HG03571 (cell line): ENCODE results near the gene SLC12A9.
"Not testable (repeated sequence)": the region's sequence is repeated elsewhere in the genome, so short reads cannot be mapped to it uniquely, and the experiment has no call there.

Experiments used
- ATAC-seq: cut with Tn5 transposase; IDR thresholded peaks from one replicate; pipeline ENCODE4 v1.9.1; 2021; ENCODE audit not compliant: unreplicated experiment

The SLC12A9 gene

GRCh38 chr7:100894860-100895700, 42.6 kb downstream of the SLC12A9 start:
- ATAC-seq, result no peak

- no peak for ATAC-seq
Measured at GRCh38 chr7:100895701-100895955, 43.1 kb downstream of the SLC12A9 start, which contains the start of gene ACHE. Gene ACHE, minus strand, starts transcription at chr7:100895888. Its CDS starts 1,656 bp downstream, at chr7:100894232.

- no peak for ATAC-seq
Measured at GRCh38 chr7:100895956-100896731, 43.6 kb downstream of the SLC12A9 start.

DNA sequence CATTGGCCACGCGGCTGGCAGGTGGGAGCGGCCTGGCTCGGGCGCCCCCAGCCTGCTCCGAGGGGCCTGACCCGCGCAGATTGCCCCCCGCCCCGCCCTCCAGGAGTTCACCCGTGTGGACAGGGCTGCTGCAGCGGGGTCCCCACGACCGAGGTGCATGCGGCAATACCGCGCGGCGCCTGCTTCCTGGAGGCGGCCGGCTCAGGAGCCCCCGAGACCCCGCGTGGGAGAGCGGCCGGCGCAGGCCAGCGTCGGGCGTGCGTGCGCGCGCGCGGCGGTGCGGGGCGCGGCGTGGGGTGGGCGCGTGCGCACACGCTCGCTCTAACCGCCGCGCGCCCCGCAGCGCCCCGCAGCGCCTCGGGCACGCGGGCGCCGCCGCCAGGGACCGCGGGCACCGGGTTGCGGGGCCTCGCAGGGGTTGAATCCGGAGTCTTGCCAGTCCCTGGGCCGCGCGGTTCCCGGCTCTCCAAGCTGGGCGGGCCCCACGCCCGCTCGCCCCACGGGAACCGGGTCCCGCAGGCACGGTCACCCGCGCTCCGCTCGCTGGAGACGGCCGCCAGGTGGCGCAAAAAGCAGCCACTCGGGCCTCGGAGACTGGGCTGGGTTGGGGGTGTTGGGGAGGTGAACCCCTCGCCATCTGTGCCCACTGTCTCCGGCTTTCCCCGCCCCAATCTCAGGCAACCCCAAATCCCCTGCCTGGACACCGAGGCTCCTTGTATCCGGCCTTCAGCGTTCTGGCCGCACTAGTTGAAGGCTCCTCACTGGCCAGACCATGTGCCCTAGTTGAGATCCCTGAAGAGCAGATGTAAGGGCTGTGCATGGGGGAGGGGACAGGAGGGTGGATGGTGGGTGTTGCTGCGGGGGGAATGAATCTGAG, 44.5 kb downstream of the SLC12A9 start:
- no peak for ATAC-seq

DNA sequence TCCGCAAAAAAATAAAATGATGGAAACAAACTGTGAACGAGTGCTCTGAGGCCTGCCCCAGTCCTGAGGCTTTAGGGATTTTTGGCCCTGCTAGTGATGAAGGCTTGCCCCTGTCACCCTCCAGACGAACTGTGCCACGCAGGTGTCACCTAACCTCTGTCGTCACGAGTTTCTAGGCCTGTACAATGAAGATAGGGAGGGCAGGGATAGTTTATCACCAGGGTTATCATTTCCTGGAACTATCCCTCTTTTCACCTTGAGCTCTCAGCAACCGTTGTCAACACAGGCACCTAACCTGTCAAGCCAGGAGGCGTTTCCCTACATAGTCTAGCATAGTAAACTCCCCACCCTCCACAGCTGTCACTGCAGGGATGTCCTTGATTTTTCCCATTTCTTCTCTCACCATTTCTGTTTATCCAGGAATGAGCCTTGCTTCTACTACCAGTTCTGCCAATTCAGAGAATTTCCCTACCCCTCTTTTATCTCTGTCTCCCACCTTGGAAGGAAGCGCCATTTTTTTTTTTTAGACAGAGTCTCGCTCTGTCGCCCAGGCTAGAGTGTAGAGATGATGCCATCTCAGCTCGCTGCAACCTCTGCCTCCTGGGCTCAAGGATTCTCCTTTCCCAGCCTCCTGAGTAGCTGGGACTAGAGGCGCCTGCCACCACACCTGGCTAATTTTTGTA, 45.4 kb downstream of the SLC12A9 start:
- ATAC-seq, result no peak

DNA sequence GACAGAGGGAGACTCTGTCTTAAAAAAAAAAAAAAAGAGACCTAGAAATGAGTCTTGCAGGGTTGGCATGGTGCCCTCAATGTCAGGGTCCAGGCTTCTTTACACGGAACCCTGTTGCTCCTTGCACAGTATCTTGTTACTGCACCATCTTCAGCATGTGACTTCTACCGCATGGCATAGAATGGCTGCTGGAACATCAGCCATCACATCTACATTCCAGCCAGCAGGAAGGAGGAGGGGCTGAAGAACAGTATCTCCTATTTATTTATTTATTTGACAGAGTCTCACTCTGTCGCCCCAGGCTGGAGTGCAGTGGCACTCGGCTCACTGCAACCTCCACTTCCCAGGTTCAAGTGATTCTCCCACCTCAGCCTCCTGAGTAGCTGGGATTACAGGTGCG, 46.9 kb downstream of the SLC12A9 start:
- no peak for ATAC-seq

DNA sequence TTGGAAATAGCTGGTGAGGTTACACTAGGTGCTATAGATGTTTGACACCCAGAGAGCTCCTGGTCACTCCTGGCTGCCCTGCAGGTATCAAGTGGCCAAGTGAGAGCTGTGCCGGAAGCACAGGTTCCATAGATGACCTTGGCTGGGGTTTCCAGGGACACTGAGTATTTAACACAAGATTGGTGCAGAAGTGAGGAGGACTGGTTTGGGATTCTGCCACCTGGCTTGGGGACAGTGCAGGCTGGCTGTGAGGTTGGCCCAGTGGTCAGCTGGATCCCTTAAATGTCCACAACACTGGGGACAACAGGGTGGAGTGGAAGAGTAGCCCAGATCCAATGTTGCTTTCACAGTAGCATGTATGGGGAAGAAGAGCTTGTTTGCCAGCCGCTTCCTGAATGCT, 48.5 kb downstream of the SLC12A9 start:
- ATAC-seq, result no peak

GRCh38 chr7:100901921-100902332, 49.4 kb downstream of the SLC12A9 start:
- no peak for ATAC-seq

DNA sequence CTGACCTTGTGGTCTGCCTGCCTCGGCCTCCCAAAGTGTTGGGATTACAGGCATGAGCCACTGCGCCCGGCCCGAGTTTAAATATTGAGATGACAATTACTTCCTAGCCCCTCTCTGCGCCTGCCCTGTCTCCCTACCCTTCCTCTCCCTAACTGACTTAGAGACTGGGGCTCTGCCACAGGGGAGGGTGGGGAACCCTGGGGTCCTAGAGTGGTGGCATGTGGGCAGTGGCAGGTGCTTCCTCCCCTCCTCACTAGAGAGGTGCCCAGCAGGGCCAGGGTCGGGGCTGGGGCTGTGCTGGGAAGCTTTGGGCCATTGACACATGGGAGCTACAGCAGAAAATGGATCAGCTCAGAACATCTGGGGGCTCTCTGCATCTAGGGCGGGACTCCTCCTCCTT, 50.1 kb downstream of the SLC12A9 start:
- no peak for ATAC-seq

- ATAC-seq, result no peak
Measured at GRCh38 chr7:100908512-100908911, 56.0 kb downstream of the SLC12A9 start.

- ATAC-seq, result not testable (repeated sequence)
Measured at GRCh38 chr7:100910443-100910842, 57.9 kb downstream of the SLC12A9 start.

DNA sequence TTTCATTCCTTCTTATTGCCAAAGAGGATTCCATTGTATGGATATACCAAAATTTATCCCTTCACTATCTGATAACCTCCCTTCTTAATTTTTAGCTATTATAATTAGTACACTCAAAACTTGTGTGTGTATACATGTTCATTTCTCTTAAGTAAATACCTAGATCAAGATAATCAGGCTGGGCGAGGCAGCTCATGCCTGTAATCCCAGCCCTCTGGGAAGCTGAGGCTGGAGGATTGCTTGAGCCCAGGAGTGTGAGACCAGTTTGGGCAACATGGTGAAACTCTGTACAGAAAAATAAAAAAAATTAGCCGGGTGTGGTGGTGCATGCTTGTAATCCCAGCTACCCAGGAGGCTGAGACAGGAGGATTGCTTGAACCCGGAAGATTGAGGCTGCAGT, 59.0 kb downstream of the SLC12A9 start:
- ATAC-seq, result no peak

- no peak for ATAC-seq
Measured at GRCh38 chr7:100914208-100914878, 61.8 kb downstream of the SLC12A9 start.

DNA sequence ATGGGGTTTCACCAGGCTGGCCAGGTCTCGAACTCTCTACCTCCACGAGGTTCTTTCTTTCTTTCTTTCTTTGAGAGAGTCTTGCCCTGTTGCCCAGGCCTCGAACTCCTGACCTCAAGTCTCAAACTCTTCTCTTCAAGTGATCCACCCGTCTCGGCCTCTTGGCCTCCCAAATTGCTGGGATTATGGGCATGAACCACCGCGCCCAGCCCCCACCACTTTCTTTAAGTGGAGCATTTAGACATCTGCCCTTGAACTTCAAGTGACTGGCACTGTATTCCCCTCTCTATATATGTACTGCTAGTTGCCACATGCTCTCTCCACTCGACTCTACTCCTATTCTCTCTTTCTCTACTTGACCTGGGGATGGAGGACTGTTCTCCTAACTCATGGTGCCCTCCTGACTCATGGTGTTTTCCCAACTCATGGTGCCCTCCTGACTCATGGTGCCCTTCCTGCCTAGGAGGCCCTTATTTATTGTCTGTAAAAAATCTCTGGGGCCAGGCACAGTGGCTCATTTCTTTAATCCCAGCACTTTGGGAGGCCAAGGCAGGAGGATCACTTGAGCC, 62.5 kb downstream of the SLC12A9 start:
- no peak for ATAC-seq
